ENCODE results near the gene PDE3A. TPM values are rescaled to one million over a fixed set of nuclear protein-coding genes. Genes with fewer than 3 reads are reported as not detected.

PDE3A gene
- total RNA-seq, 1 experiment from 2014 or later = 18.9 TPM

DNA sequence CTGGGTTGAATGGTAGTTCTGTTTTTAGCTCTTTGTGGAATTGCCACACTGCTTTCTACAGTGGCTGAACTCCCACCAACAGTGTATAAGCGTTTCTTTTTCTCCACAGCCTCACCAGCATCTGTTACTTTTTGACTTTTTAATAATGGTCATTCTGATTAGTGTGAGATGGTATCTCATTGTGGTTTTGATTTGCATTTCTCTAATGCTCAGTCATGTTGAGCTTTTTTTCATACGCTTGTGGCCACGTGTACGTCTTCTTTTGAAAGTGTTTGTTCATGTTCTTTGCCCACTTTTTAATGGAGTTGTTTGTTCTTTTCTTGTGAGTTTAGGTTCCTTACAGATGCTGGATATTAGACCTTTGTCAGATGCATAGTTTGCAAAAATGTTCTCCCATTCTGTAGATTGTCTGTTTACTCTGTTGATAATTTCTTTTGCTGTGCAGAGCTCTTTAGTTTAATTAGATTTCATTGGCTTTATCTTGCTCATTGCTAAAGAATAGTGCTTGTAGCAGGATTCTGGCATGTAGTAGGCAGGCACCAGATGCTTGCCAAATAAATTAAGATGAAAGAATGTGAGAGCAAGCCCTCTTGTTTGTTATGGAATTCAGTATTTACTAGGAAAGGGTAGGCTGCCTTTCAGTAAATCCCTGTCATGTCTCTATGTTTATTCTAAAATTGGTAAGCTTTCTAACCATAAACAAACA lies 86.8 kb downstream of the PDE3A start:
- DNase-seq (ENCODE audit: low read depth) = peak; percentile 73

DNA sequence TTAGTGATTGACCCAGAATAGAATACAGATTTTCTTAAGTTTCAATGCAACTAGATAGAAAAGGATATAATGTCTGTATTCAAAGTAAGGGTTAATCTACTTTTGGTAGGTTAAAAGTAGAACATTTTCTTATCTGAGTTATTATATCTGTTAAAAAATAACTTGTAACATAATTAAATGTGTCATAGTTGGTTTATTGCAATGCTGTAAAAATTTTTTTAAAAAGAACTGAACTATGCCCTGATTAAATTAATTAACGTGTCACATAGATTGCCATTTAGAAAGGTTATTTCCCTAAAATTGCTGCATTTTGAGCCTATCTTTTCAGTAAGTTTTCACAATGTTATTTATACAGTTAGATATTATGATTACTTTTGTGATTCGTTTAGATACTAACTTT lies 89.2 kb downstream of the PDE3A start:
- no peak for DNase-seq (ENCODE audit: low read depth)

DNA sequence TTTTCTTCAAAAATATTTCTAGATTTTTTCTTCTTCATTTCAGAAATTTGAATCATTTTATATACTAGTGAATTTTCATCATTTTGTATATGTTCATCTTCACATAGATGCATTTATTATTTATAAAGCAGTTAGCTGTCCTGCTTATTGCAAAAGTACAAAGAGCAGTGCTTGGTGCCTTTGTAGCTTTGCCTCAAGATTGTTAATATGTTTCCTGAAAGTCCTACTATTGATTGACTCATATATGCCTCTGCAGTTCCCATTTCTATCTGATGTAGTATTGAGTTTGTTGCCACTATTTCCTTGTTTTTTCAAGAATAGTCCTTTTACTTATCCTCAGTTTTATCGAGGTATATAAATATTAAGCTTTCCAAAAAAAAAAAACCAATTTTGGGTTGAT lies 89.7 kb downstream of the PDE3A start:
- no peak for DNase-seq (ENCODE audit: low read depth)

DNA sequence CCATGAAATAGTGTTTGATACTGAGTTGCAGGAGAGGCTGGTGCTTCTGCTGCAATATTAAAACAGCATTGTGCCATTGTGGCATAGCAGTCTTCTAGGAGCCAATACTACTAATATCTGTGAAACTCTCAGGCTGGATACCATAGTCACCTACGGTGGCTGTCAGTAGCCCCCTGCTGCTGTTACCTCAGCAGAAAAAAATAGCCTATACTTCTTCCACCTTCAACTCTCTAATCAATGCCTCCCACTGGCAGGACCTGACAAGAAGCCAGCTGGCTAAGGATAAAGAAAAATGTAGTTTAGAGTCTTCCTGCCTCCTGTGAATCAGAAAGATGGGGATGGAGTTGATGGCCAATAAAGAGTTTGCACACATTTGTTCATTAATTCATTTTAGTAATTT lies 91.6 kb downstream of the PDE3A start:
- no peak for DNase-seq (ENCODE audit: low read depth)

DNA sequence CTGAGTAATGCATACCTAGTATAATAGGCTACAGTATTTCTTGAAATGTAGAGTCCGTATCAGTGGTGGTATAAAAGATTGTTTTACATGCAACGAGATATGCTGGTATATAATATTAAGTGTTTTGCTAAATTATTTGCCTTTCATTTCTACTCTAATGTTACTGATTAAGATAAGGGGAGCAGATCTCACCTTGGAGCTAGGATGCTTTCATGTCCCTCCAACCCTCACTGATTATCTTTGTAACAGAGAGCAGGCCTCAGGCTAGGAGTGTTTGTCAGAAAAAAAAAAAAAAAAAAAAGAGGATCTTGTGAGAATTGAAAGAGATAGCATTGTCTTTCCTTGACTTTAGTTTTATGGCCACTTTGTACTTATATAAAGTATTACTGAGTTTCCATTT lies 92.6 kb downstream of the PDE3A start:
- no peak for DNase-seq (ENCODE audit: low read depth)

DNA sequence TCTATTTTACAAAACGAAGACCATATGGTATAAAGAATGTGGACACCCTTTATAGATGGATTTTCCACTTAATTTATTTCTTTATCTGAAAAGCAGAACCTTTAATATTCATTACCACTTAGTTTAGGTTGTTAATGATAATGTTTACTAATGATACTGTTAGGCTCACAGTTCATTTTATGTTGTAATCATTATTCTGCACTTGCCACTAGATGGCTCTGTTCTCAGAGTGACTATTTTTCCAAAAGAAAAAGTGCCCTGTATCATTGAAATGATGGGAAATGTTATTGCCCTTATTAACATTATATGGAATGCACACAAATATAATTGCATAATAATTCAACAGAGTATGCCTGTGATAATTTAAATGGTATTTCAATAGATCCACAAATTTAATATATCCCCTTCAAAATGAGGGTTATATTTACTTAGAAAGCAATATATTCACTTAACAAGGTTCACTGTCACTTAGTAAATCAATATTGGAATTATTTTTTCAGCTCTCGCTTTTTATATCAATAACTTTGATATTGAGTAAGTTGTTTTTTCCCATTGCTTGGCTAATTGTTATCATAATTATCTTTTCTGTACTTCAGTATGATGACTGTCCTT lies 95.7 kb downstream of the PDE3A start:
- DNase-seq (ENCODE audit: low read depth) = no peak

DNA sequence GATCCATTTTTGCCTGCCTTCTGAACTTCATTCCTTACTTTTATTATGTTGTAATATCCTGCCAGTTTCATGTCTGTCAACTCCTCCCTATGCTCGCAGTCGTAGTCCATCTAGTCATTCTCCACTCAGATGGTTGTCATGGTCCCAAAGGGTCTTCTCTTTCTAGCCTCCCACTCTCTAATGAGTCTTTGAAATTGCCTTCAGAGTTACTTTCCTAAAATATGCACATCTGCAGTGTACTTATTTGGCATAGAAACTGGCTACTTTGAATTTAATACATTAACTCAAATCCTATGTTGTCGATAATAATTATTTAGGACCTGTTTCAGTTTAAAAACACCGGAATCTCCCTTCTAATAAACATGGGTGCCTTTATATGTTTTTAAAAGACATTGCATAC lies 101.0 kb downstream of the PDE3A start:
- no peak for DNase-seq (ENCODE audit: low read depth)

DNA sequence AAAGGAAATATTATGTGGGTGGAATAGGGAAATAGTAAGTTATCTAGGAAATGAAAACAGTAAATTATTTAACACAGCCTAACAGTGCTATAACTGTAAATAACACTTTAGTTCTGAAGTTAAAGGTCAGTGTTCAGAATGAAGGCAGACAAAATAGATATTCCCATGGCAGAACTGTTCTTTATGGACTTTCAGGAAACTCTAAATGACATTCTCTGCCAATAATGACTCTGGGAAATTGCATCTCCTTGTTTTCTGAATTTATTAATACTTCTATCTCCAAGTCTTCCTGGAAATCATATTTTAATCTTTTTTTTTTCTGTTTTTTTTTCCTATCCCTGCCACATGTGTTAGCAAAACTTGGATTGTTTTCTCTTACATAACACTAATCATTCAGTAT lies 101.4 kb downstream of the PDE3A start:
- DNase-seq (ENCODE audit: low read depth) = no peak

DNA sequence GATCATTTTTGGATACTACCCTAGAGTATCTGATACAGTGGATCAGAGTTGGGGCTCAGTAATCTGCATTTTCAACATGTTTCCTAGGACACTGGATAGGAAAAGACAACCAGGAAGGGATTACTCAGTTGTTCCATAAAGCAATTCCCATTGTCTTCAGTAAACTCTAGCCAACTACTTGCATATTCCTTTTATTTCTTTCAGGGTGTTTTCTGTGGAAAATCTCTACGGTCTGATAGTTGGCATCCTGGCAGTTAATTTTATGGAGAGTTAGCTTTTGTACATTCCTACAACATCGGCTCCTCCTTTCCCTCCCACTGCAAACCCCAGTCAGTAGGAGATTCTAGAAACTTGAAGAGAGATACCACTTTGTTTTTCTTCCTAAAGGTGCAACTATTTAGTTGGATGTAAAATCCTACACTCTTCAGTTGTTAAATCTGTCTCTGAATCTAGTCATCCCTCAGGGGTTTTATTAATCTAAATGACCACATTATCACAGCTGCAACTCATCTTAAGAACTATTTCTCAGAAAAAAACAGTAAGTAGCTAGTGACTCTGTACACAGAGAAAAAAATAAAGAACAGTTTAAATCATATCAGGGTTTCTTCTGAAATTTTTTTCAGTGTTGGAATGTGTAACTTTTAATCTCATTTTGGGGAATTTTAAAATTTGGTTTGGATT lies 103.9 kb downstream of the PDE3A start:
- DNase-seq (ENCODE audit: low read depth) = peak; percentile 36

DNA sequence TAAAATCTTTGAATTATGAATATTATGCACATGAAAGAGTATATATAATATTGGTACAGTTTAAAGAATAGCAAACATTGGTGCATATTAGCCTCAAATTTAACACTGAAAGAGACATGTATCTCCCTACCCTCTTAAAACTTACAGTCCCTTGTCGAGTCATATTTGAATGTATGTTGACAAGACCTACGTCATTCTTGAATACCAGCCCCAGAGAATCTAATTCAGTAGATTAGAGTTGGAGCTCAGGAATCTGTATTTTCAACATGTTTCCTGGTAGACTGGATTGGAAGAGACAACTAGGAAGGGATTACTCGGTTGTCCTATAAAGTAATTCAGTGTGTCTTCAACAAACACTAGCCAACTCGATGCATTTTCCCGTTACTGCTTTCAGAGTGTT lies 104.8 kb downstream of the PDE3A start:
- no peak for DNase-seq (ENCODE audit: low read depth)

DNA sequence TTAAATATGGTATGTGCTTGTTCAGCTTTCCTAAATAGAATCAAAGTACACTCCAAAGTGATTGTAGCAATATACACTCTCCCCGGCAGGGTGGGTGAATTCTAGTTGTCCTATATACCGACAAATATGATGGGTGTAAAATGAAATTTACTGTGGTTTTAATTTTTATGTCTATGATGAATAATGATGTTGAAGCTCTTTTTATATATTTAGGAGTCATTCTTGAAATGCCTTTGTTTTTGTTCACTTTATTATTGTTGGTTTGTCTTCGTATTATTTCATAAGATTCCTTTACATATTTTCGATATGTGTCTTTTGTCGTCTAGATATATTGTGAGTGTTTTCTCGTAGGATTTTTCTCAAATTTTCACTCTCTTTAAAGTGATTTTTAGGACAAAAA lies 105.7 kb downstream of the PDE3A start:
- no peak for DNase-seq (ENCODE audit: low read depth)

DNA sequence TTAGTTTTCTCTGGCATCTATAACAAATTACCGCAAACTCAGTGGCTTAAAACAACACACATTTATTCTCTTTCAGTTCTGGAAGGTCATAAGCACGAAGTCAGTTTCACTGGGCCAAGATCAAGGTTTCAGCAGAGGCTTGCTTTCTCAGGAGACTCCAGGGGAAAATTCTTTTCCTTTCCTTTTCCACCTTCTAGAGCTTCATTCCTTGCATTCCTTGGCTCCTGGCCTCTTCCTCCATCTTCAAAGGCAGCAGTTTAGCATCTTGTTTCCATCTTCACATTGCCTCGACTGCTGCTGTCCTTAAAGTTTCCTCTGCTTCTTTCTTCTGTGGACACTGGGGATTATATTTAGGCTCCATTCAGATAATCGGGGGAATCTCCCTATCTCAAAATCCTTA lies 106.1 kb downstream of the PDE3A start:
- peak; percentile 65 for DNase-seq (ENCODE audit: low read depth)

DNA sequence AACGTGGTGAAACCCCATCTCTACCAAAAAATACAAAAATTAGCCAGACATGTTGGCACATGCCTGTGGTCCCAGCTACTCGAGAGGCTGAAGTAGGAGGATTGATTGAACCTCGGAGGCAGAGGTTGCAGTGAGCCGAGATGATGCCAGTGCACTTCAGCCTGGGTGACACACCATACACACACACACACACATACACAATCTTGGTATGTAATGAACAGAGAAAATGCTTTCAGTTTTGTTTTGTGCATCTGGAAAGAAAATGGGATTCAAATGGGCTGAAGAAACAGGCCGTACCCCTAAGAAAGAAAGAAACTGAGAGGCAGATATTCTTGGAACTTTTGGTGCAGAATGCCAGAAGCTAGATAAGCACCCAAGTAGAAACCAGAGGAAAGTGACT lies 107.2 kb downstream of the PDE3A start:
- DNase-seq (ENCODE audit: low read depth) = peak; percentile 75

DNA sequence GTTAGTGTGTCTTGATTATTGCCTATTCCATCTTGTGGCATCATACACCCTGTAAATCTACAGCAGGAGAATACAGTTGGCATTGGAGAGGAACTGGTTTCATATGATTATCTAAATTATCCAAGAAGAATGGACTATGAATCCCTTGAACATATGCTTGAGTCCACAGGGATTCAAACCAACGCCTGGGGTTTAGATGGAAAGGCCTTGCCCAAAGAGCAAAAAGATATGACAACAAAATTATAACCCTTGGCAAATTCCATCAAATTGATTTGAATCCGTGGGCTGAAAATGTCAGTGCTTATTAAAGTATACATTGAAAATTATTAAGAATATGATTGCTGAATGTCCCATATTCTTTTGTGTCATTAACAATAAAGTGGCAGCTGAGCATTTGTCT lies 108.2 kb downstream of the PDE3A start:
- DNase-seq (ENCODE audit: low read depth) = no peak

DNA sequence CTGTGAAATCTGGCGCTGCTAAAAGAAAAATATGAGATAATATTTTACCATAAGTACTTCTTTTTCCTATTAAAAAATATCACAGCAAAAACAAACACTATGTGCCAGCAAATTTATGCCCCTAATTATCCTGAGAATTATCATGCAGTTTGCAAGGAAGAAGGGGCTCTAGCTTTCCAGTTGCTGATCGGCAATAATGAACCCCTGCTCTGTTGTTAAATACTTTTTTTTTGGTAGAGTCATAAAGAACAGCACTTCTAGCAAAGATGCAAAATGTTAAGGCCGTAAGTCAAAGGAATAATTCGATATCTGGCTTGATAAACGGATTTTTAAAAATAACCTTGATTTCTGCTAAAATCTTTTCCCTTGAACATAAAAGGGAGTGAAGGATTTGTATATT lies 108.9 kb downstream of the PDE3A start:
- no peak for DNase-seq (ENCODE audit: low read depth)

DNA sequence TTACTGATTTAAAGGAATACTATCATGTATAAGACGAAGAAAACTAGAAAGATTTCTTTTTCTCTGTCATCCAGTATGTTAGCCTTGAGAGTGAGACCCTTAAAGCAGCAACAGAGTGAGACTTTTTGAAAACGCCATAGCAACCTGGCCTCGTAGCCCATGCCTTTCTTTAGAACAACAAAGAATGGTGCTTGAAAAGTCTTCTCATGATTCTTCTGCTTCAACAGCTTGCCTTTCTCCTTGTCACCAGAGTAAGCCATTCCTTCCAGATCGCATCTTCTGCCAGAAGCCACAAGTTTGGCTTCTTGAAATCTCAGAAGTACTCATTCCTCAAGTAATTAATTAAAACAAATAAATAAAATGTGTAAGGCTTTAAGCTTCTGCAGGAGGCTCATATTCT lies 109.3 kb downstream of the PDE3A start:
- no peak for DNase-seq (ENCODE audit: low read depth)

DNA sequence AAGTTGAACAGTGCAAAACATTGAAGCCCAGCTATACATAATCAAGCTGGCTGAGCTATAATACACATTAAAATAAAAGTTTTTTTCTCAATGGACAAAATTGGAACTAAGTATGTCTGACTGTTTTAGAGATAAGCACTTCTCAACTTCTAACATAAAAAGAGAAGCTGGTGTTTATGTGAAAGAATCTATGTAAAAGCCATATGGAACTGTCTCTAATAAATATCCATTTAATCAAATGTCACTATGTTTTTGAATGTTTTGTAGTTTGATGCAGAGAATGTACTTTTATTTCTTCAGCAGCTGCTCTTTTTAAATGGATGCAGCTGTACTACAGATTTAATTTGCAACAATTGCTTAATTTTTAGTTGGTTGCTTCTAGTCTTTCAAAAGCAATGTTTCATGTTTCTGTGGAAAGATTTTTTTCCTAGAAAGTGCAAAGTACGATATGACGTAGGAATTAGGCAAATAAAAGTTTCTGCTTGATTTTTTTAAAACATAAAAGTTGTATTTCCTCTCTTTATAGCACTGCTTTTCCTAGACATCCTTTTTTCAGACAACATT lies 114.2 kb downstream of the PDE3A start:
- DNase-seq (ENCODE audit: low read depth) = no peak

DNA sequence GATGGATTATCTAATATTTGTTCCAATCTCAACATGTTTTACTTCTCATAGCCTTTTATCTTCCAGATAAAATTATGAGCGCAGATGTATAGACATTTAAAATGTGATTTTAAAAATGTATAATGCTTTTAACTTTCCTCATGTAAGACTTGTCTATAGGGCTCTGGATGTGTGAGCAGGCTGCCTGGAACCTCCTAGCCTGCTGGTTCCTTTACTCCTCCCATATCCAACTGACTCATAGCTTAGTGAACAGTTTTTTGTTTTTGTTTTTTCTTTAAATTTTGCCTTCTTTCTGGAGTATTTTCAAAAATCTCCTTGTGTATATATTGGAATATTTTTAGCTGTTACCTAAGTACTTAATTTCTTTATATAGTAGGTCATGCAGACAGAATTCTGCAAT lies 115.4 kb downstream of the PDE3A start:
- peak; percentile 47 for DNase-seq (ENCODE audit: low read depth)

DNA sequence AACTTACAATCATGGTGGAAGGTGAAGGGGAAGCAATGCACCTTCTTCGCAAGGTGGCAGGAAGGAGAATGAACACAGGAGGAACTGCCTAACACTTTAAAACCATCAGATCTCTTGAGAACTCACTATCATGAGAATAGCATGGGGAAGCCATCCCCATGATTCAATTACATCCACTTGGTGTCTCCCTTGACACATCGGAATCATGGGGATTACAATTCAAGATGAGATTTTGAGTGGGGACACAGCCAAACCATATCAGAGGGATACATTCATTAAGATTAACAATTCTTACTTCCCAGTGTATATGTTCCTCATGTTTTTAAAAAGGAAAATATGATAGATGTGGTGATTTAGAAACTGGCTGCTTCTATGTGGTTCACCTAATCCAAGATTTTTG lies 117.9 kb downstream of the PDE3A start:
- DNase-seq (ENCODE audit: low read depth) = peak; percentile 66

DNA sequence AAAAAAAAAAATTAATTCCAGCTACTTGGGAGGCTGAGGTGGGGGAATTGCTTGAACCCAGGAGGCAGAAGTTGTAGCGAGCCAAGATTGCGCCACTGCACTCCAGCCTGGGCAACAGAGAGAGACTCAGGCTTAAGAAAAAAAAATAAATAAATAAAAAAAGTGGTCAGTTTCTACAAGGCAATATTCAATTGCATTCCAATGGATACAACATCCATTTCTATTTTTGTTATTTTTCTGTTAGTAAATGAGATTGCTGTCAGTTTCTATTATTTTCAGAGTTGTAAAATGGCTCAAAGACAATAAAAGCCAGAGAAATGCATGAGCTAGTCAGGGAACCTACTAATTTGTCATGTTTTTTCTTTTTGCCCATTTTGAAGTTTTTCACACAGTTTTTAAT lies 119.2 kb downstream of the PDE3A start:
- DNase-seq (ENCODE audit: low read depth) = no peak

DNA sequence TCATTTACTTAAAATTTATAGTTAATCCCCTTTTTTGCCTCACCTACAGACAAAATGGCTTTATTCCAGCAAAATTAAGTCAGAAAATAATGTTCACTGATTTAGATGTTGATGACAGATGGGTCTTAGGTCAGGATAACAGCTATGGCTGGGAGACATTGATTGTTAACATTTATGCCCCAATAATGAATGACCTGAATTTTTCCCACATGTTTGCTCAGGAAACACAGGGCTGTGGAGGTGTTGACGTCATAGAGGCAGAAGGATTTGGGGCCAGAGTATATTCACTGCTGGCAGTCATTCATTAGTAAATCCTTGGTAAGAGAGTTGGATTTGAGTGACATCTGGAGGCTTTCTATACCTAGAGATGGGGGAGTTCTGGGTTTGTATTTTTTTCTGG lies 121.3 kb downstream of the PDE3A start:
- DNase-seq (ENCODE audit: low read depth) = no peak

DNA sequence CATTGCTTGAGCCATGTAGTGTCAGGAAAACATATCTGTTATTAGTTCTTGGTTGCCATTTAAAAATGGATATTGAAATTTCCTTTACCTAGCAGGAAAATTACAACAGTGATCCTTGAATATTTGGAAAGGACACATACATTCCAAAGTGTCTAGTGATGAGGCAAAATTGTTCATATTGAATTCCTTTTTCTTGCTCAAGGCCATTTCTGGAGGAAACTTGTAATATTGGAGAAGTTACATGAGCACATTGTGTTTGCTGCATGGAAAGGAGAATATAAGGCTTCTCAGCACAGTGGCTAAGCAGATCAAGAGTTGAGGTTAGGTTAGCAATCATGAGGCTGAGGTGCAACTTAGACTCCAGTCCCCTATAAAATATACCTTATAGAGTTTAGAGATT lies 121.9 kb downstream of the PDE3A start:
- DNase-seq (ENCODE audit: low read depth) = no peak

DNA sequence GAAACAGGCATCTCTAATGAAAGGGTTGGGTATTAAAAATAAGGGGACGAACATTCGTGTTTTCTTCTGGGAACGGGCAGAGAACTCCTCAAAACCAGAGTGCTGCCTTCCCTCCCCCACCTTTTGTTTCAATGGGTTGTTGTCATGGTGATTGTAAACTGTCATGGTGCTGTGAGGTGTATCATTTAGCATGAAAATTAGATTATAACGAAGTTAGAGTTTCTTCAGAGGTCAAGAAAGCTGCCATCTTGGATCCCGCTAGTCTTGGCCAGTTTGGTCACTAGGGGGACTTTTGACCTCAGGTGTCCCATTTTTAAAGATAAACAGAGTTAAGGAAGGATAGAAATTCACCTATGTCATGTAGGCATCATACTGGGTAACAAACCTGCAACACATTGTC lies 123.0 kb downstream of the PDE3A start:
- peak; percentile 62 for DNase-seq (ENCODE audit: low read depth)
